Measurements from ENCODE around the gene AUTS2. TPM values are rescaled to one million over a fixed set of nuclear protein-coding genes. Genes with fewer than 3 reads are reported as not detected.
A peak's percentile ranks its signal among the peaks of the same experiment; 100 is the strongest.

AUTS2 gene
- total RNA-seq, 6 experiments from 2014 or later: 10.4 to 32.0 (median 19.3) TPM

- Histone ChIP-seq H3K36me3 (no peaks in the 10 kb centered on the region), H3K4me3 (no peak overlapping the region), H3K27me3 (no peaks in the 10 kb centered on the region), H3K4me1 (no peaks in the 10 kb centered on the region), H3K9me3 (no peaks in the 10 kb centered on the region), H3K27ac (no peak overlapping the region)
- ATAC-seq (no peak), DNase-seq (no peak)
- intact Hi-C loops (cut with DNase I): no loop called here
- TF ChIP-seq CTCF (IDR thresholded peaks at IDR 0.05) (no peak), POLR2A (IDR thresholded peaks at IDR 0.05) (no peak)
- 94% methylated on average over 2 of the region's 2 CpGs for WGBS (ENCODE audit: insufficient coverage, low coverage, low lambda C conversion rate, missing lambda C conversion rate)
Measured at GRCh38 chr7:69957661-69958060, 359.4 kb downstream of the AUTS2 start.

- intact Hi-C loops (cut with DNase I): no loop called here
- no peak for ATAC-seq
- H3K27ac ChIP-seq: no peak overlapping the region
Measured at GRCh38 chr7:69959789-69960499, 361.7 kb downstream of the AUTS2 start.

GRCh38 chr7:69961436-69961835 lies 363.2 kb downstream of the AUTS2 start:
- Histone ChIP-seq H3K4me1 (no peaks in the 10 kb centered on the region), H3K9me3 (no peaks in the 10 kb centered on the region), H3K27me3 (no peaks in the 10 kb centered on the region), H3K4me3 (no peak overlapping the region), H3K27ac (no peak overlapping the region), H3K36me3 (no peaks in the 10 kb centered on the region)
- no peak for DNase-seq
- no peak for TF ChIP-seq POLR2A (IDR thresholded peaks at IDR 0.05)
- no peak for TF ChIP-seq CTCF (IDR thresholded peaks at IDR 0.05)
- intact Hi-C loops (cut with DNase I): no loop called here
- no peak for ATAC-seq

More at GRCh38 chr7:69959789-69960499, 361.7 kb downstream of the AUTS2 start:
- no peaks in the 10 kb centered on the region for H3K9me3 ChIP-seq
- TF ChIP-seq POLR2A (IDR thresholded peaks at IDR 0.05): no peak
- no peak for TF ChIP-seq CTCF (IDR thresholded peaks at IDR 0.05)
- H3K36me3 ChIP-seq: no peaks in the 10 kb centered on the region
- no peaks in the 10 kb centered on the region for H3K27me3 ChIP-seq
- no peak overlapping the region for H3K4me3 ChIP-seq
- no peaks in the 10 kb centered on the region for H3K4me1 ChIP-seq
- WGBS (ENCODE audit: insufficient coverage, low coverage, low lambda C conversion rate, missing lambda C conversion rate): 91% methylated on average over 3 of the region's 3 CpGs
- DNase-seq: no peak

- Histone ChIP-seq H3K27me3 (no peaks in the 10 kb centered on the region), H3K36me3 (no peaks in the 10 kb centered on the region), H3K4me1 (no peaks in the 10 kb centered on the region), H3K4me3 (no peak overlapping the region), H3K9me3 (no peaks in the 10 kb centered on the region), H3K27ac (no peak overlapping the region)
- DNase-seq (peak in 2 of 3 donors; percentile 17 to 62), ATAC-seq (peak; percentile 62 to 70 (median 64))
- WGBS (ENCODE audit: insufficient coverage, low coverage, low lambda C conversion rate, missing lambda C conversion rate): 12% methylated on average over 6 of the region's 6 CpGs
- intact Hi-C loops (cut with DNase I): no loop called here
- TF ChIP-seq CTCF (IDR thresholded peaks at IDR 0.05): no peak
- TF ChIP-seq POLR2A (IDR thresholded peaks at IDR 0.05): no peak
Measured at GRCh38 chr7:69962186-69963065, 364.2 kb downstream of the AUTS2 start.
